ENCODE measurements around the gene KANK3. TPM values are rescaled to one million over a fixed set of nuclear protein-coding genes. Genes with fewer than 3 reads are reported as not detected.

Gene KANK3
- total and polyA plus RNA-seq, 10 of the 15 experiments (the other 5 are each of a cell fraction or from before 2014, with no cell fraction given): 0.03 to 0.93 (median 0.22) TPM; not detected in 1

GRCh38 chr19:8363803-8364771 is 21.0 kb upstream of the KANK3 start, which contains the start of gene ANGPTL4 (continued):
- TF ChIP-seq RBBP5 (conservative IDR thresholded peaks at IDR 0.05) (no peak), CBX5 (IDR thresholded peaks at IDR 0.05; ENCODE audit: low read depth) (no peak), BHLHE40 (IDR thresholded peaks at IDR 0.05; ENCODE audit: borderline replicate concordance in 1 of 2, low read depth in 2 of 2, low read length in 1 of 2) (peak in 1 of 2 experiments; percentile 40; a peak in 1 of 4 replicates), MEF2B (IDR thresholded peaks at IDR 0.05; ENCODE audit: partially characterized antibody, poor library complexity, severe bottlenecking) (no peak), RB1 (IDR thresholded peaks at IDR 0.05; ENCODE audit: borderline replicate concordance) (no peak), JUNB (IDR thresholded peaks at IDR 0.05) (no peak), RCOR1 (conservative IDR thresholded peaks at IDR 0.05; ENCODE audit: low read depth, low read length) (no peak), MYB (IDR thresholded peaks at IDR 0.05; ENCODE audit: borderline replicate concordance, low read depth, low read length) (no peak), HDAC2 (IDR thresholded peaks at IDR 0.05) (no peak), CHD2 (IDR thresholded peaks at IDR 0.05; ENCODE audit: borderline replicate concordance, low read depth, low read length) (no peak), KAT2A (conservative IDR thresholded peaks at IDR 0.05; ENCODE audit: control insufficient read depth, low read depth, low read length) (no peak), NFXL1 (IDR thresholded peaks at IDR 0.05; ENCODE audit: borderline replicate concordance) (no peak), KDM1A (IDR thresholded peaks at IDR 0.05; ENCODE audit: borderline replicate concordance) (no peak), ASH2L (IDR thresholded peaks at IDR 0.05; ENCODE audit: borderline replicate concordance, low read depth) (no peak), EGR1 (IDR thresholded peaks at IDR 0.05; ENCODE audit: borderline replicate concordance in 1 of 2, low read depth in 2 of 2, low read length in 2 of 2) (peak in 1 of 2 experiments; percentile 50; a peak in 1 of 3 replicates), IKZF1 (conservative IDR thresholded peaks at IDR 0.05) (0 out of 2 replicates have a peak, but pooled peaks have one; percentile 24), NRF1 (conservative IDR thresholded peaks at IDR 0.05; ENCODE audit: low read depth, low read length) (no peak), ESRRA (IDR thresholded peaks at IDR 0.05; ENCODE audit: low read length) (no peak), PAX8 (IDR thresholded peaks at IDR 0.05) (no peak), MTA3 (IDR thresholded peaks at IDR 0.05; ENCODE audit: borderline replicate concordance, low read length) (no peak), CHD4 (IDR thresholded peaks at IDR 0.05) (no peak), MXI1 (IDR thresholded peaks at IDR 0.05; ENCODE audit: low read depth, low read length) (no peak), FOXK2 (IDR thresholded peaks at IDR 0.05) (no peak), EZH2 (IDR thresholded peaks at IDR 0.05; ENCODE audit: borderline replicate concordance, control insufficient read depth, low read depth, low read length) (no peak), ETV6 (conservative IDR thresholded peaks at IDR 0.05 in 1 of 2, IDR thresholded peaks at IDR 0.05 in 1 of 2; ENCODE audit: borderline replicate concordance in 1 of 2, low read depth in 1 of 2) (no peak), NR2C1 (IDR thresholded peaks at IDR 0.05) (no peak)
- TF ChIP-seq, protein P1, sequence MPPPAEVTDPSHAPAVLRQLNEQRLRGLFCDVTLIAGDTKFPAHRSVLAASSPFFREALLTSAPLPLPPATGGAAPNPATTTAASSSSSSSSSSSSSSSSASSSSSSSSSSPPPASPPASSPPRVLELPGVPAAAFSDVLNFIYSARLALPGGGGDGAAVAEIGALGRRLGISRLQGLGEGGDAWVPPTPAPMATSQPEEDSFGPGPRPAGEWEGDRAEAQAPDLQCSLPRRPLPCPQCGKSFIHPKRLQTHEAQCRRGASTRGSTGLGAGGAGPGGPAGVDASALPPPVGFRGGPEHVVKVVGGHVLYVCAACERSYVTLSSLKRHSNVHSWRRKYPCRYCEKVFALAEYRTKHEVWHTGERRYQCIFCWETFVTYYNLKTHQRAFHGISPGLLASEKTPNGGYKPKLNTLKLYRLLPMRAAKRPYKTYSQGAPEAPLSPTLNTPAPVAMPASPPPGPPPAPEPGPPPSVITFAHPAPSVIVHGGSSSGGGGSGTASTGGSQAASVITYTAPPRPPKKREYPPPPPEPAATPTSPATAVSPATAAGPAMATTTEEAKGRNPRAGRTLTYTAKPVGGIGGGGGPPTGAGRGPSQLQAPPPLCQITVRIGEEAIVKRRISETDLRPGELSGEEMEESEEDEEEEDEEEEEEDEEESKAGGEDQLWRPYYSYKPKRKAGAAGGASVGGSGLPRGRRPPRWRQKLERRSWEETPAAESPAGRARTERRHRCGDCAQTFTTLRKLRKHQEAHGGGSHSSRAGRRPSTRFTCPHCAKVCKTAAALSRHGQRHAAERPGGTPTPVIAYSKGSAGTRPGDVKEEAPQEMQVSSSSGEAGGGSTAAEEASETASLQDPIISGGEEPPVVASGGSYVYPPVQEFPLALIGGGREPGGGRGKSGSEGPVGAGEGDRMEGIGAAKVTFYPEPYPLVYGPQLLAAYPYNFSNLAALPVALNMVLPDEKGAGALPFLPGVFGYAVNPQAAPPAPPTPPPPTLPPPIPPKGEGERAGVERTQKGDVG (CRISPR knock-in tag; IDR thresholded peaks at IDR 0.05): no peak

Measured in GM12878 (cell line).